ENCODE measurements around the gene ZDHHC12. TPM values are rescaled to one million over a fixed set of nuclear protein-coding genes. Genes with fewer than 3 reads are reported as not detected.

ZDHHC12 gene
- total and polyA plus RNA-seq, 2 of the 8 experiments (the other 6 are each of a cell fraction or from before 2014, with no cell fraction given), result 35.0 to 93.8 TPM

- no peak for TF ChIP-seq NANOG (IDR thresholded peaks at IDR 0.05; ENCODE audit: insufficient read depth, low read depth, low read length, poor library complexity, severe bottlenecking)
- TF ChIP-seq CBX8 (IDR thresholded peaks at IDR 0.05; ENCODE audit: borderline replicate concordance, low read depth, low read length), result no peak
- no peak for TF ChIP-seq SIRT6 (IDR thresholded peaks at IDR 0.05; ENCODE audit: low read length)
- TF ChIP-seq RBBP5 (IDR thresholded peaks at IDR 0.05; ENCODE audit: borderline replicate concordance, low read depth, low read length), result no peak
- no peak for TF ChIP-seq TBP (IDR thresholded peaks at IDR 0.05; ENCODE audit: low read depth, low read length)
These were observed 3.8 kb upstream of the ZDHHC12 start (continued) for GRCh38 chr9:128727640-128728248.

Data from H1 (cell line).